Right atrium auricular region (tissue), 2 donors: ENCODE measurements around the gene CNIH2. TPM values are rescaled to one million over a fixed set of nuclear protein-coding genes. Genes with fewer than 3 reads are reported as not detected.

Experiments used
- DNase-seq: peaks from one replicate; pipeline ENCODE4 v3.0.0-alpha.2; 2019; ENCODE audit warnings: low spot score
- H3K27ac ChIP-seq, 2 donors: fragments of 200-600 bp; sonication (generic); 1 replicate in 1 of 2; 2 replicates in 1 of 2; pipeline ENCODE4 v1.5.1; 2016 to 2019
- H3K27me3 ChIP-seq, 2 donors: fragments of 200-600 bp; sonication (generic); one replicate each; pipeline versions ENCODE4 v1.5.1 to v1.6.0; 2017 to 2019
- H3K36me3 ChIP-seq: fragments of 200-600 bp; sonication (generic); one replicate; pipeline ENCODE4 v1.5.1; 2016
- H3K4me1 ChIP-seq, 2 donors: fragments of 200-600 bp; sonication (generic); one replicate each; pipeline versions ENCODE4 v1.5.1 to v1.6.0; 2017 to 2019
- H3K4me3 ChIP-seq, 2 donors: fragments of 200-600 bp; sonication (generic); 1 replicate in 1 of 2; 2 replicates in 1 of 2; pipeline ENCODE4 v1.5.1; 2017 to 2019; ENCODE audit warnings: mild to moderate bottlenecking in 1 of 2, moderate library complexity in 1 of 2
- H3K9me3 ChIP-seq, 2 donors: fragments of 200-600 bp; sonication (generic); one replicate each; pipeline ENCODE4 v1.5.1; 2019
- CTCF ChIP-seq, 2 donors: fragments of 200-600 bp; sonication (generic); IDR thresholded peaks; one replicate each; pipeline ENCODE4 v1.5.1; 2019; ENCODE audit warnings: antibody characterized with exemption in 2 of 2
- total RNA-seq, 2 donors: library from RNA; depleted of rRNA; stranded (reverse); fragments of >200 nt; gene quantifications; one replicate each; pipeline ENCODE4 v1.1.0, GENCODE V29; 2016

Gene CNIH2
- total RNA-seq, 2 donors from 2014 or later = not detected

GRCh38 chr11:66330931-66331330 lies 53.0 kb downstream of the CNIH2 start:
- Histone ChIP-seq H3K9me3 (no peaks in the 10 kb centered on the region), H3K4me1 (peaks cover 4 to 46% of the 10 kb centered on the region in 2 donors), H3K27me3 (no peaks in the 10 kb centered on the region), H3K36me3 (no peaks in the 10 kb centered on the region), H3K27ac (no peak overlapping the region), H3K4me3 (no peak overlapping the region)
- no peak for DNase-seq
- TF ChIP-seq CTCF (IDR thresholded peaks at IDR 0.05) = no peak

GRCh38 chr11:66331542-66332370 lies 53.8 kb downstream of the CNIH2 start:
- no peak for DNase-seq
- H3K4me3 ChIP-seq = no peak overlapping the region
- H3K4me1 ChIP-seq = peaks cover 4 to 46% of the 10 kb centered on the region in 2 donors
- H3K27me3 ChIP-seq = no peaks in the 10 kb centered on the region
- no peaks in the 10 kb centered on the region for H3K9me3 ChIP-seq
- H3K27ac ChIP-seq = no peak overlapping the region
- H3K36me3 ChIP-seq = no peaks in the 10 kb centered on the region
- no peak for TF ChIP-seq CTCF (IDR thresholded peaks at IDR 0.05)

- H3K27ac ChIP-seq = no peak overlapping the region
- H3K4me1 ChIP-seq = peaks cover 0 to 41% of the 10 kb centered on the region in 2 donors
- TF ChIP-seq CTCF (IDR thresholded peaks at IDR 0.05) = no peak
- no peak overlapping the region for H3K4me3 ChIP-seq
- H3K36me3 ChIP-seq = peaks cover 4% of the 10 kb centered on the region
- no peak for DNase-seq
- H3K27me3 ChIP-seq = no peaks in the 10 kb centered on the region
- H3K9me3 ChIP-seq = no peaks in the 10 kb centered on the region
Measured at GRCh38 chr11:66332371-66333219, 54.6 kb downstream of the CNIH2 start.

DNA sequence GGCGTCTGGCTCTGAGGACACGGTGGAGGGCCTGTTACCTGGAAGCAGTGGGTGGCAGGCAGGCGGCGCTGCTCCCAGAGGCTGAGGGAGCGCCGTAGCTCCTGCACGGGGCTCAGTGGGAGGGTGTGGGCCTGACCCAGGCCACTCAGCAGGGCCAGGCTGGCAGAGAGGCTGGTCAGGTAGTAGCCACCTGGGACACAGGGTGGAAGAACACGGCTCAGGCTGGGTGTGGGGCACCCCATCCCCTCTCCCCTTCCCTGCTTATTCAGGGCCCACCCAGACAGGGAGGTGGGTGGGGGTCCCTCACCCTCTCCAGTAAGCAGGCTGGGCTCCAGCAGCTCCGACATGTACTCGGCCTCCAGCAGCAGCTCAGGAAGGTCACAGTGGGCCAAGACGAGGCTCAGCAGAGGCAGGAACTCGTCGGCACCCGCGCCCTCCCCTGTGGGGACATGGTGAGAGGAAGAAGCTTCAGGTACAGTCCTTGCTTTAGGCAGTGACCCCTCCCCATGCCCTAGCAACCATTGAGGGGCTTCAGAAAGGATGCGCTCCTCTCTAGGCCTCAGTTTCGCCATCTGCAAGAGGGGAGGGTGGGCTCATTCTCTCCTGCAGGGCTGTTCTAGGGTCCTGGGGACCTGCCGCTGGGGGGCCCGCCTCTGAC lies 55.4 kb downstream of the CNIH2 start:
- peaks cover 0 to 33% of the 10 kb centered on the region in 2 donors for H3K4me1 ChIP-seq
- TF ChIP-seq CTCF (IDR thresholded peaks at IDR 0.05) = no peak
- peaks cover 5% of the 10 kb centered on the region for H3K36me3 ChIP-seq
- H3K27ac ChIP-seq = no peak overlapping the region
- H3K27me3 ChIP-seq = no peaks in the 10 kb centered on the region
- DNase-seq = no peak
- no peaks in the 10 kb centered on the region for H3K9me3 ChIP-seq
- no peak overlapping the region for H3K4me3 ChIP-seq

Other genes with a start within 250 kb of the CNIH2 start
- 10 to 100 TPM; 22.7 to 29.0 TPM for gene GAL3ST3, start 229.0 kb upstream of the CNIH2 start, total RNA-seq
- 100 to 1,000 TPM in 1 of 2 donors, 10 to 100 TPM in 1; 62.5 to 111 TPM for gene SF3B2, start 225.8 kb upstream of the CNIH2 start, total RNA-seq
- gene PACS1, start 207.9 kb upstream of the CNIH2 start, total RNA-seq = 10 to 100 TPM; 47.7 to 88.9 TPM
- gene KLC2, start 20.5 kb upstream of the CNIH2 start, total RNA-seq = 10 to 100 TPM; 17.7 to 29.6 TPM
- gene RAB1B, start 9.5 kb upstream of the CNIH2 start, total RNA-seq = 100 to 1,000 TPM in 1 of 2 donors, 10 to 100 TPM in 1; 95.6 to 115 TPM
- gene YIF1A, start 11.0 kb downstream of the CNIH2 start, total RNA-seq = 100 to 1,000 TPM in 1 of 2 donors, 10 to 100 TPM in 1; 68.1 to 100 TPM
- 1 to 10 TPM; 1.4 to 5.5 TPM for gene TMEM151A, start 13.7 kb downstream of the CNIH2 start, total RNA-seq
- gene CD248, start 38.9 kb downstream of the CNIH2 start, total RNA-seq = 10 to 100 TPM in 1 of 2 donors, 1 to 10 TPM in 1; 7.6 to 10.7 TPM
- gene RIN1, start 58.3 kb downstream of the CNIH2 start, total RNA-seq = 1 to 10 TPM; 1.0 to 5.9 TPM
- 10 to 100 TPM; 19.2 to 33.3 TPM for gene BRMS1, start 66.9 kb downstream of the CNIH2 start, total RNA-seq
- 10 to 100 TPM; 61.1 to 64.3 TPM for gene B4GAT1, start 69.5 kb downstream of the CNIH2 start, total RNA-seq
- 10 to 100 TPM; 16.9 to 19.9 TPM for gene SLC29A2, start 93.6 kb downstream of the CNIH2 start, total RNA-seq
- gene NPAS4, start 142.9 kb downstream of the CNIH2 start, total RNA-seq = under 1 TPM in 1 of 2 donors, not detected in 1; 0.19 TPM
- gene MRPL11, start 160.7 kb downstream of the CNIH2 start, total RNA-seq = 10 to 100 TPM; 33.1 to 54.4 TPM
- gene PELI3, start 188.7 kb downstream of the CNIH2 start, total RNA-seq = 10 to 100 TPM; 12.7 to 20.7 TPM
- 10 to 100 TPM in 1 of 2 donors, 1 to 10 TPM in 1; 8.2 to 11.1 TPM for gene DPP3, start 202.3 kb downstream of the CNIH2 start, total RNA-seq
- gene BBS1, start 232.5 kb downstream of the CNIH2 start, total RNA-seq = 10 to 100 TPM; 37.0 to 38.7 TPM